ENCODE data around the gene CFDP1.

DNA sequence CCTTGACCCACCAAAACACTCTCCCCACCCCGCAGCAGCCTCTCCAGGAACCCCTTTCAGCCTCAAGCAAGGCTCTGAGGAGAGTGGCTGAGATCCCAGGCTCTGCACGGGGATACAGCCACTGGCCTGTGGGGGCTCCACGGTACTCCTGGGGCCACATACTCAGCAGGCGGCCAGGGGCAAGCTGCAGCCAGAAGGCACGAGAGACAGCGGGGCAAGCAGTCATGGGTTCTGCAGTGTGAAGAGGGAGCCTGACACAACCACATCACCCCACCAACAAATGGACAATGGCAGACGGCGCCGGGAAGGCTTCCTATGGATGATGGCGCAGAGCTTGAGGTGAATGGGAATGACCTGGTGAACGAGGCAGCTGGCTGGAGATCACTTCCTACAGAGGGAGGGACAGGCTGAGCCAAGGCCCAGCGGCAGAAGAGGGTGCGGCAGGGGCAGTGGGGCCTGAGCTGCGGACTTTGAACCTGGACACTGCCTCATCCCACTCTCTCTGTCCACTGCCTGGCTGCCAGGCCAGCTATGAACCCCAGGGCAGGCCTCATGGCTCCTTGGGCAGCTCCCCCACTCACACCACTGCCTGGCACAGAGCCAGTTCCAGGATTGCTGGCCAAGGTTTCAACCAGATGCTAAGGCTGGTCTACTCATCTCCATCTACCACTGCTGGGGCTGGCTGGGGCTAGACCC lies 171.1 kb downstream of the CFDP1 start:
- TF ChIP-seq, protein P1, sequence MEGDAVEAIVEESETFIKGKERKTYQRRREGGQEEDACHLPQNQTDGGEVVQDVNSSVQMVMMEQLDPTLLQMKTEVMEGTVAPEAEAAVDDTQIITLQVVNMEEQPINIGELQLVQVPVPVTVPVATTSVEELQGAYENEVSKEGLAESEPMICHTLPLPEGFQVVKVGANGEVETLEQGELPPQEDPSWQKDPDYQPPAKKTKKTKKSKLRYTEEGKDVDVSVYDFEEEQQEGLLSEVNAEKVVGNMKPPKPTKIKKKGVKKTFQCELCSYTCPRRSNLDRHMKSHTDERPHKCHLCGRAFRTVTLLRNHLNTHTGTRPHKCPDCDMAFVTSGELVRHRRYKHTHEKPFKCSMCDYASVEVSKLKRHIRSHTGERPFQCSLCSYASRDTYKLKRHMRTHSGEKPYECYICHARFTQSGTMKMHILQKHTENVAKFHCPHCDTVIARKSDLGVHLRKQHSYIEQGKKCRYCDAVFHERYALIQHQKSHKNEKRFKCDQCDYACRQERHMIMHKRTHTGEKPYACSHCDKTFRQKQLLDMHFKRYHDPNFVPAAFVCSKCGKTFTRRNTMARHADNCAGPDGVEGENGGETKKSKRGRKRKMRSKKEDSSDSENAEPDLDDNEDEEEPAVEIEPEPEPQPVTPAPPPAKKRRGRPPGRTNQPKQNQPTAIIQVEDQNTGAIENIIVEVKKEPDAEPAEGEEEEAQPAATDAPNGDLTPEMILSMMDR (IDR thresholded peaks at IDR 0.05) = no peak
- no peak for TF ChIP-seq POLR2A (IDR thresholded peaks at IDR 0.05)

Data from esophagus squamous epithelium (tissue), 4 donors.